Non-pigmented ciliary epithelial cell (primary cell): ENCODE data around the gene TMEM204.

Experiments
- DNase-seq: peaks from one replicate; pipeline ENCODE4 v3.0.0-alpha.2; 2010; ENCODE audit warnings: low read depth

The TMEM204 gene

DNA sequence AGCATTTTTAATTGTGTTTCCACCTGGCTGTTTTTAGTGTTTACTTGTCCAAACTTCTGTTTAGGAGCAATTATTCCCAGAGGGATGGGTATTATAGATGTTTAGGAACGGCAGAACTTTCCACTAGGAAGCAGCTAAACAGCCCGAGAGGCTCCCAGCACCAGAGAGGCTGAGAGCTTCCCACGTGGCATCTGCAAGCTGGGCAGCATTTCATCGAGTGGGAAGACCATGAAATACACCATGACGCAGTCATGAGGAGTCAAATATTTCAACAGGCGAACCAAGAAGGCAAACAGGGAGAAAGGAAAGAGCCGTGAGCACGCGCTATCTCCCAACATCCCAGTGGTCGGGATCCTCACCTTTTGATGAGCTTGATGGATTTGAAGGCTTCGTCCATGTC, 24.1 kb downstream of the TMEM204 start:
- no peak for DNase-seq

DNA sequence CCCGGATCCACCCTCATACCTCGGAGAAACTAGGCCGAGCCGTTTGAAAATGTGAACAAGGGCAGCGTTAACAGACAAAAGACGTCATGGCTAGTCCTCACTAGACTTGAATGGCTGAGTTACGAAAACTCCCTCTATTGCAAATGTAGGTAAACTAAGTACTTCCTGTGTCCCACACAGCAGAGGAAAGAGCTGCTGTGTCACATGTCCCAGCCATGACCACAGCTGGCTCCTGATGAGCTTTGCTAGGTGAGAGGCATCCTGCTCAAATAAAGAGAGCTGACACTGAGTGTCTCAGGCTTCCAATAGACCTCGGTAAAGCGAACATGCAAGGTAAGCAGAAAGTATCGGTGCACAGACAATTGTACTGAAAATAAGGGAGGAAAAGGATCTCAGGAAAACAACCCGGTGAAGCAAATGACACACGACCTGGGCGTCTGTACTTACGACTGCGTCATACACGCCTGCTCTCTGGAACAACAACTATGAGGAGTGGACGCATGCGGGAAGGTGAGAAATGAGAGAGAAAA, 26.0 kb downstream of the TMEM204 start:
- DNase-seq = no peak

DNA sequence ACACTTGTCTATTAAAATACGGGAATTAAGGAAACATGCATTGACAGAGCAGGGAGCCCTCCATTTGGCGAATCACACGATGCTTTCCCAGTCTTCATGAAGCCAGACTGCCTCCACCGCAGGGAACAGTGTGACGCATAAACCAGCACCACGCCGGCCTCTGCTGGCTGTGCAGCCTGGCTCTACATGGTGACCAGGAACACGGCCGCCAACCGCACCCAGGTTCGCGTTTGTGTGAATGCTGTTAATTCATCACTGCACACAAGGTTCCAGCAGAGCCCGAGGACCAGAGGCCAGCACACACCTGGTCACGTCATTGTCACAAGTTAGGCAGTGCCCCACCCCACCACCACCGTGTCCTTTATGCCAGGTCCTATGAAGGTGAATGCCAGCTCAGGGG, 26.7 kb downstream of the TMEM204 start:
- DNase-seq = no peak

DNA sequence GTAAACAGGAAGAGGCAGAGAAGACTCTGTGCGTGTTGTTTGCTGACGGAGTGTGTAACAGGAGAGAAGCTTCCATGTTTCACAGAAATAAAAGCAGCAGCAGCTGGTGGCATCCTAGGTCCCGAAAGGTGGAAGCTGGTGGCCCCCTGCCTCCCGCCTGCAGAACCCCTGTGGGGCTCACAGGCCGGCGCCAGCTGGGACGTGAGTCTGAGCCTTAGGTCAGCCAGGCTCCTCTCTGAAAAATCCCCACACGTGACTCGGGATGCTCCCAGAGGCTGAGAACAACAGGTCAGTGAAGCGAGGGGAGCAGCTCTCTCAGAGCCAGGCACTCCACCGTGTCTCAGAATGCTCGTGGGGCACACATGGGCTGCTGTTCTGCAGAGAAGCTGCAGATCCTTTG, 27.4 kb downstream of the TMEM204 start:
- no peak for DNase-seq

DNA sequence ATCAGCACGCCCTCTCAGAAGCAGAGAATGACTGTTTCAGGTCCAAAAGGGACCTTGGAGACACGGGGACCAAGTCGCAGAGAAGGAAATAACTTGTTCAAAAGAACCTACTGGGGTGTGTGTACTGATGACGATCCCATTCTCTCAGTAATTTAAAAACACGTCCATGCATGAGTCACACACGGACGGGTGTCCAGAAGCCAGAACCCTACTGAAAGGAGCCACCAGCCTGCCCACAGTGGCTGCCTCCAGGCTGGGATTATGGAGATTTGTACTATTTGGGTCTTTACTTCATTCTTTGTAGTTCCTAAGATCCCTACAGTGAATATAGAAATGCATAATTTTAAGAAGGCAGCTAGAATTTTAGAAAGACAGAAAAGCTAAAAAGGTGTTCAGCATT, 27.8 kb downstream of the TMEM204 start:
- no peak for DNase-seq

DNA sequence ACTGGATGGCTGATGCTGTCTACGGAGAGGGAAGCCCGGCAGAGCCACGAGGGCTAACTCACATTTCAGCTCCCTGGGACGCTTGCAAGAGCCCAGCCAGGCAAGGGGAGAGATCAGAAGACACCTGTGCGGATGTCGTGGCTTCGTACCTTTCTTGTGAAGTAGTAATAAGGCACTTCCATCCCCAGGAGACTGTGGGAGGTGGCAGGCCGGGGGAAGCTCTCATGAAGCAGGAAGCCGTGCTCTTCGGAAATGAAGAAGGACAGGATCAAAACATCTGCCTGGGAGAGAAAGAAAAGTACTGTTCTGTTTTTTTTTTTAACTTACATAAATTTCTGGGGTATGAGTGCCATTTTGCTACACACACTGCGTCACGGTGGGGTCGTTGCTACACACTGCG, 28.4 kb downstream of the TMEM204 start:
- no peak for DNase-seq

DNA sequence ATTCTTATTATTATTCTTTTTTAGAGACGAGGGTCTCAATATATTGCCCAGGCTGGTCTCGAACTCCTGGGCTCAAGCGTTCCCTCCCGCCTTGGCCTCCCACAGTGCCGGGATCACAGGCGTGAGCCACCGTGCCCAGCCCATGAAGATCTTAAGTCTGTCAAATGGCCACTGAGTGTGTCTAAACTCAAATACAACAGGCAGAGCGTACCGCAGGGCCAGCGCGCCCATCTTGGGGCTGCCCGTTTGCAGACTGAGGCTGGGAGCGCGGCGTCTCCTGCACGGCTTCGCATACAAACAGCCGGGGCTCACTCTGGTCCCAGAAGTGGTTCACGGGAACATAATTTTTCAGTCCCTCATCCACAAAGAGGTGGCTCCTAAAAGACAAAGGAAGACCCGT, 30.3 kb downstream of the TMEM204 start:
- no peak for DNase-seq

DNA sequence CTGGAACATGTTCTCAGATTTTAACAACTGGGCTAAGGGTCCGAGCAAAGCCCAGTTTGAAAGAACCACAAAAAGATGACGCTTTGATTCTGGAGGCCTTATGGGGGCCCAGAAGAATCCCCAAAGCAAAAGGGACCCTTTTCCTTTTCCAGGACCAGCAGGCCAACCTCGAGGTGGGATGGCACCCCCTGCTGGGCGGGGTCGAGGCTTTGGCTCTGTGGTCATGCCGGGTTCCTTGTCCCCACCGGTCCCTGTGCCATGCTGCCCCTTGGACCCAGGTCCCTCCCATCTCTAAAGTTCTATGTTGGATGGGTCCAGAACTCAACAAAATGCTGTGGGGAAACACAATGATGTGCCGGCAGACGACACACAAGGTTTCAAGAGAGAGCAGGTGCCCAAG, 30.9 kb downstream of the TMEM204 start:
- DNase-seq = no peak

DNA sequence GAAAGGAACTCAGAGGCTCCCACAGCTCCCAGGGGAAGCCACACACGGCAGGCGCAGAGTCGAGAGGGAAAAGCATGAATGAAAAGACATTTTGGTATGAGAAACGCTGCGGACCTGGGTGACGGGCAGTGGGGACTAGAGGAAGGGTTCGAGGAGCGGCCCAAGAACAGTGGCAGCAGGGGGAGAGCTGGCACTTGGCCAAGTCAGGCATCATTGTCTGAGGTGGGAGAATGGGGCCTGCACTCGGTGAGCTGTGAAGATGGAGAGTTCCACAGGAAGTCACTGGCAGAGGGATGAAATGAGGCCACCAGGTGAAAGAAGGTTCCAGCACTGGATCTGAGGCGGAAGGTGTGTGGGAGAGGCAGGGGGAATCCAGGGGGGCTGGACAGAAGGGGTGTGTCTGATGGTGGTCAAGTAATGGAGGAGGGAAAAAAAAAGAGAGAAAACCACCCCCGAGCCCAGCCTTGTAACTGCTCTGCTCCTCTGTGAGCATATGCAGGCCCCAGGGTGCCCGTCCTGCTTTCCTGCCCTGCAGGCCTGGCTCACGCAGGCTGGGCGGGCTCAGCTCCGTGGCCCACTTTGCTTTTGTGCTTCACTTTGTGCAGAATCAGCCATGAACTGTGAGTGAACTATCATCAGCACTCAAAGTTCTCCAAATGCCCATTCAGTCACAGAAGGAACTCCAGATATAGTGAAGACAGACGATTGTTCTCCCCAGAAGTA, 31.8 kb downstream of the TMEM204 start:
- DNase-seq = no peak

DNA sequence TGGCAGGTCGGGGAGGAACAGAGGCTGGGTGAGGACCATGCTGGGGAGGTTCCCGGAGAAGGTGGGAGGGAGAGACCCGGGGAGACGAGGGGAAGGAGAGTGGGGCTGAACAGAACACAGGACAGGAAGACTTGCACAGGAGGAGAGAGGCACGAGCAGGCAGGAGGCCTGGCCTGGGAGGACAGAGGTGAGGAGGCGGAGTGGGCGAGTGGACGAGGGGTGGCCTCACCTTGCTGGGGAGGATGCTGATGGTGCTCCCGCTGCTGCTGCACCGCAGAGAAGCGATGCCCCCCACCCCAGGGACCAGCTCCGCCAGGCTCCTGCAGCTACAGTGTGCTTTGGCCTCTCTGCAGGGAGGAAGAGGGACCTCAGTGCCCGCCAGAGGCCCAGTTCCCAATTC, 34.5 kb downstream of the TMEM204 start:
- DNase-seq = no peak

DNA sequence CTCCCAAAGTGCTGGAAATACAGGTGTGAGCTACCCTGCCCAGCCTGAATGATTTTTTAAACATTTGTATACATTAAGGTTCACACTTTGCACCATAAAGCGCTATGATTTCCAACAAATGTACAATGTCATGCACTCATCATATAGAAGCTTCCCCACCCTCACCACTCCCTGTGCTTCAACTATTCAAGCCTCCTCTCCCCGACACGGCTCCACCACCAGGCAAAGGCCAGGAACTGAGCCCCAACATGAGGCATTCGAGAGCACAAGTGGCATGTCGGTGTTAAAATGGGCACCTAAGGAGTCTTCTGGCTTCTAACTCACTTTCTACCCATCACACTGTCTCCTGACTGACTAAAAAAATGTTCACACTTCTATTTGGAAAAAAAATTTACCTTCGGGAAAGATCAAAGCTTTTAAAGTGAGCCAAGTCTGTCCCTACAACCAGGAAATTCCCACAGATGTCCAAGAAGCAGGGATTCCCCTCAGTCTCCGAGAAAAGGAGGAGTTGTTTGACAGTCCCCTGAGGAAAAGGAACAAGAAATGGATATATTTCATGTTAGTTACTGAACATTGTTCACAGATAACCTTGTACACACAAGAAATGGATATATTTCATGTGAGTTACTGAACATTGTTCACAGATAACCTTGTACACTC, 37.7 kb downstream of the TMEM204 start:
- no peak for DNase-seq

DNA sequence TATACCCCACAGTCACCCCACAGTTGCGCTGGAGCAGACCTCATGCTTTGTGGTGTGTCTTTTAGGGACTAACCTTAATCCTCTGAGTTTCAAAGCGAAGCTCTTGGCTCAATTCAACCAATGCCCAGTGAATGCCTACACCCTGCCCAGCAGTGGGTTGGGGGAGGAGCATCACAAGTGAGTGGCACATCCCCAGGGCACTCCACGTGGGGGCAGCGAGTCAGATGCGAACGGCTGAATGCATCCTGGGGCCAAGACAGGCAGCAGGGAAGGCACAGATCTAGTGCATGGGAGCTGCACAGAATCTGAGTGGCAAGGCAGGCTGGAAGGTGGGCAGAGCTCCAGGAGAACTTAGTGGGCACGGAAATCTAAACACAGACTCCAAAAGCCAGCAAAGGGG, 39.2 kb downstream of the TMEM204 start:
- DNase-seq = no peak

DNA sequence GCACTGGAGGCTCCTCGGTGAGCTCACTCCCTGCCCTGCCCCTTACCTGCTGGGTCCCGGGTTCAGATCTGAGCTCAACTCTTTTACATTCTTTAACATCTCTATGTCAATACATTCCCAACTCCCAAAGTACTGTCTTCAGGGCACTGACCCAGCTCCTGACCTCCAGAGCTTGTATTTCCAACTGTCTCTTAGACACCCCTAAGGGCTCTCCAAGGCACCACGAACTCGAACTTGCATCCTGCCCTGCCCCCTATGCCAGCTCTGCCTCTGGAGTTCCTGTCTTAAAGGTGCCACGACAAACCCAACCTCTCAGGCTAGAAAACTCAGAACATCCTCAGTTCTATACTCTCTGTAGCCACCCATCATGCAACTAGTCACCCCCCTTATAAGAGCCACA, 39.8 kb downstream of the TMEM204 start:
- no peak for DNase-seq

DNA sequence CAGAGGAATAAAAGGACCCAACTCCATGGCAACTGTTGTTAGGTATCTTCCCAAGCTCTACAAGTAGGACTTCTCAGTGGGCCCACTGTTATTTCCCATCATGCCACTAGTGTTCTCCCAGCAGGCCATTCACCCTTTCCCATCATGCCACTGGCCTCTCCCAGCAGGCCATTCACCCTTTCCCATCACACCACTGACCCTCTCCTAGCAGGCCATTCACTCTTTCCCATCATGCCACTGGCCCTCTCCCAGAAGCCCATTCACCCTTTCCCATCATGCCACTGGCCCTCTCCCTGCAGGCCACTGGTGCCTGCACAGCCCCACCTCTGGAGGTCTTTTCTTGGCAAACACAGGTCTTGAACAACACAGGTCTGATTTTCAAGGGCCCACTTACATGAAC, 42.1 kb downstream of the TMEM204 start:
- no peak for DNase-seq

DNA sequence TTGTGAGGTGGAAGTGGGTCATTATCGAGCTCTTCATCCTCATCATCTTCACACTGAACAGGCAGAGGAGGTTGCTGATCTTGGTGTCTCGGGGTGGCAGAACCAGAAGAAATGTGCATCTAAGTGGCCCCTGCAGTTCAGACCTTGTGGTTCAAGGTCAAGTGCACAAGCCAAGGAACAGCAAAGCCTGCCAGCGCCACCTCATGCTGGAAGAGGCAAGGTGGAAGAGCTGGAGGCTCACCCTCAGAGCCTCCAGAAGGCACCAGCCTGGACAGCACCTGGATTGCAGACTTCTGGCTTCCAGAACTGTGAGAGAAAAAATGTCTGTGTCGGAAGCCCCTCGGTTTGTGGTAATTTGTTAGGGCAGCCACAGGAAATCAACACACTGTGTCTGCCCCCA, 45.7 kb downstream of the TMEM204 start:
- no peak for DNase-seq

DNA sequence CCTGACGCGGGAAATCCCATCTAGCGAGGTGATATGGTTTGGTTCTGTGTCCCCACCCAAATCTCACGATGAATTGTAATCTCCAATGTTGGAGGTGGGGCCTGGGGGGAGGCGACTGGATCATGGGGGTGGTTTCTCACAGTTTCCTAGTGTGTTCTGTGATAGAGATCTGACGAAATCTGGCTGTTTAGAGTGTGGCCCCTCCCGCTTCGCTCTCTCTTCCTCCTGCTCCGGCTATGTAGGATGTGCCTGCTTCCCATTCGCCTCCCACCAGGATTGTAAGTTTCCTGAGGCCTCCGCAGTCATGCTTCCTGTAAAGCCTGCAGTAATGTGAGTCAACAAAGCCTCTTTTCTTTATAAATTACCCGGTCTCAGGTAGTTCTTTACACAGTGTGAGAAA, 46.8 kb downstream of the TMEM204 start:
- no peak for DNase-seq

DNA sequence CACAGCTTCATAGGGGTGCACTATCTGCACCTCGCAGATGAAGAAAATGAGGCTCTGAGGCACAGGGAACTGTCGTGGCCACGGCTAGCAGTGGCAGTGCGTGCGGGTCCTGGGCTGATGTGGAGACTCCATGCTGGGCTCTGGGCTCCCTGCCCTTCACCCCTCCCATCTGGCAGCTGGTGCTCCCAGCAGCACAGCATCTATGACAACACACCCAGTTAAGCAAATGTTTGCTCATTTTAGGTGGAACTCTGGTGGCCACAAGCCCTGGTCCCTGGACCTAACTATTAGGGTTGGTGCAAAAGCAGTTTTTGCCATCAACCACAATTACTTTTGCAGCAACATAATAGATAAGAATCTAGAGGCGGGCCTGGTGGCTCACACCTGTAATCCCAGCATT, 47.5 kb downstream of the TMEM204 start:
- DNase-seq = no peak

DNA sequence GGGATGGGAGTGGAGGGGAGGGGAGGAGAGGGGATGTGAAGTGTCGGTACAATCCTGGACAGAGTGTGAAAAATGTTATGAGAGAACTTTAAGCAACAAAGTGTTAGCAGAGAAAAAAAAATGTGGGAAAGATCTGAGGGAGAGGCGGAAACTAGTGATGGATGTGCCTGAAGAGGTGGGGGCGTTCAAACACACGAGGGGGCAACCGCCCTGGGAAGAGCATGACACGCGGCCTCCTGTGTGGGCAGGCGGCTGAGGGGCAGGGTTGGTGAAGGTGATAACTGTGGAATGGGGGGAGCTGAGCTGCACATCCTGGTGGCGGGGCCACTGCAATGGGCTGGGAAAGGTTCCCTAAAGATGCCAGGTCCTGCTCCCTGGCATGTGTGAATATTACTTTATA, 48.3 kb downstream of the TMEM204 start:
- DNase-seq = no peak

DNA sequence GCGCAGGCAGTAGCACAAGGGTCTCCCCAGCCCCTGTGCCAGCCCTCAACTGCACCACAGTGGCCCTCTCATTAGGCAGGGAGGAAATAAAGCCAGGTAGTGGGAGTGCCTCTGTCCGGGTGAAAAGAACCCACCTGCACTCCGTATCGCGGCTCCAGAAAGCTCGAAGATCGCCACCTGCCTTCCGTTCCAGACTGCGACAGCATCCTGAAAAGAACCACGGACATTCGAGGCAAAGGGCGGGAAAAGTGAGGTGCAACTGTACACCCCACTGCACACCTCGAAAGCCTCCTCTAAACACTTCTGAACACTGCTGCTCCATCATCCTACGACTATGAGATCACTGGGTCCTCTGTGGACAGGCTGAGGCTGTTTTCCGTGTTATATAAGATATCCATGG, 49.7 kb downstream of the TMEM204 start:
- no peak for DNase-seq

DNA sequence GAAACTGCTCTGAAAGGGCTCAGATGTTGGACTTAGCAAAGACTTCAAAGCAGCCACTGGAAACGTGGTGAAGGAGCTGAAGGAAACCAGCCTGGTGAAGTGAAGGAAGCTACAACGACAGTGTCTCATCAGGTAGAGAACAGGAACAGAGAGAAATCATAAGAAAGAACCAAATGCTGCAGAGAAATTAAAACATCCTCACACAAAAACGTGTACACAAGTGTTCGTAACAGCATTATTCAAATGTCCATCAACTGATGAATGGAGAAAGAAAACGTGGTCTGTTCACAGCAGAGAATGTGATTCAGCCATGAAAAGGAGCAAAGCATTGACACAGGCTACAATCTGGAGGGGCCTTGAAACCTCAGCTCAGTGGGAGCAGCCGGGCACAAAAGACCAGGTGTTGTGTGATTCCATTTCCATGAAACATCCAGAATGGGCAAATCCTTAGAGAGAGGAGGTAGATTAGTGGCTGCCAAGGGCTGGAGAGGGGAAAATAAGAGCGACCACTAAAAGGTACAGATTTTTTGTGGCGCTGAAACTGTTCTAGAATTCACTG, 51.5 kb downstream of the TMEM204 start:
- DNase-seq = no peak

DNA sequence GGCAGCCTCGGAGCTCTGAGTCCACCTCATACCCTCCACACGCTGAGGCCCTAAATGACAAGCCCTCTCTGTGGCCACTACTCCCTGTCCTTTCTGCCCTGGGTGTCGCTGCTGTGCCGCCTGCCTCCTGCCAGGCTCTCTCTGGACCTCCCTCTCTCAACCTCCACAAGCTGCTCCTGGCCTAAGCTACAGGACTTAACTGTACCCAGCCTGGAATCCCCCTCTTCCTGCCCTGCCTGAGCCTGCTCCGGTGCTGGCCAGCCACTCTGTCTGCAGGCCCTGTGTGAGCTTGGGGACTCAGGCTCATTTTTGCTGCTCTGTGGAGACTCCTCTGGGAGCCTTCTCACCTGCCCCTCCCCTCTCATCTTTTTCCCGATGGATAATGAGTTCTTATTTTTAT, 56.9 kb downstream of the TMEM204 start:
- DNase-seq = no peak

DNA sequence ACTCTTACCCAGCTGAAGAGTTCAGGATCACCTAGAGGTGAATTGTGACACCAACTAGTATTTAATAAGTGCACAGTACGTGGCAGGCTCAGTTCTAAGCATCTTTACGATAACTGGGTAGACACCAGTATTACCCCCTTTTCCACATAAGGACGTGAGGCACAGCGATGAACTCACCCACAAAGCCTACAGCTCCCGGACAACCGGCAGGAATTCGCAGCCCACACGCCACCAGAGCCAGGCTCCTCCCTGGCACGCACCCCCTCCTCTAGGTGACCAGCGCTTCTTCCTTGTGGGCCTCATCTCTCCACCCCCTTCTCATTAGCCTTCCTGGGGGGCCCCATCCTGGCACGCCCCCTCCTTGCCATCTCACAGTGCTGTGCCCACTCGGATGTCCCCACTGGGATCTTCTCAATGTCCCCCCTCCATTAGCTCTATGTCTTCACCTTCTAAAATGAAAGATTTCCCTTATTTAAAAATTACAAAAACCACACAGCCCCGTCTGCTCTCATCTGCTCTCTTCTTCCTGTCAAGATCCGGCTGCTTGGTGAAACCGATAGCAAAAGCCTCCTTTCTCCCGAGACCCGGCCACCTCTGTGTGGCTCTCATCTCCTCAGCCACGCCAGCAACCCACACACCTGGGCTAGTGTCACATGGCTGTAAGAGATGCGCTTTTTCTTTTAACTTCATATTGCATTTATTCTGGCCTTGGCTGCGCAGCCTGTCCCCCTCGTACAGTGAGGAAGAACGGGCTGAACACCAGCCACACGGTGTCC, 57.7 kb downstream of the TMEM204 start:
- no peak for DNase-seq

DNA sequence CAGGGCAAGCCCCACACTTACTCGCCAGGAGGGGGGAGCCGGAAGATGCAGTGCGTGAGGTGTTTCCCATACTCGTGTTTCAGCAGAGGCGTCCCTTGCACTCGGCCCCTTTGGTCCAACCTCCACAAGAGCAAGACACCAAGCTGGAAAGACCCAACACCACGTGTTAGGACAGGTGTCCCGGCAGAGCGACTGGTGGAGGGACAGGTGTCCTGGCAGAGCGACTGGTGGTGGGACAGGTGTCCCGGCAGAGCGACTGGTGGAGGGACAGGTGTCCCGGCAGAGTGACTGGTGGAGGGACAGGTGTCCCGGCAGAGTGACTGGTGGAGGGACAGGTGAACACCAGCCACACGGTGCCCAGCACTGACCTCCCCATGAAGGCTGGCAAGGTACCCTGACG, 59.0 kb downstream of the TMEM204 start:
- no peak for DNase-seq
